GM18511 (cell line): Measurements from ENCODE around the gene WNT8B.

Experiments
- ATAC-seq: cut with Tn5 transposase; IDR thresholded peaks from one replicate; pipeline ENCODE4 v1.9.1; 2021; ENCODE audit warnings: mild to moderate bottlenecking, moderate library complexity; ENCODE audit not compliant: unreplicated experiment

Gene WNT8B

GRCh38 chr10:100482834-100483185 is 20.0 kb downstream of the WNT8B start:
- no peak for ATAC-seq

GRCh38 chr10:100483876-100484666 is 21.3 kb downstream of the WNT8B start:
- no peak for ATAC-seq

DNA sequence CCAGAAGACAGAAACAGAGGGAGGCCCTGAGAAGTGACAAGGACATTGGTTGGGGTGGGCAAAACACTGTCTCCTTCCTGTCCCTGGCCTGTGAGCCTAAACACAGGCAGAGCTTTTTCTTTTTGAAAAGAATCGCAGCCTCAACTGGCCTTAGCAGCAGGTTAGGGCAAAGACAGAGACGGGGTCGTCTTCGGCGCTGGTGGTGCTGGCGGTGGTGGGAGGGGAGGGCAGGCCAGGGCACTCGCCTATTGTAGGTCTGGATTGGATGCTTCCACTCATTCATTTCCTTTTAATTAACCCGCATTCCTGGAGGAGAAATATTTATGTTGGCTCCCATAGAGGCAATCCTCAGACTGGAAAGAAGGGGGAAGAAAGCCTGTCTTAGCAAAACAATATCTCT is 22.6 kb downstream of the WNT8B start:
- no peak for ATAC-seq

DNA sequence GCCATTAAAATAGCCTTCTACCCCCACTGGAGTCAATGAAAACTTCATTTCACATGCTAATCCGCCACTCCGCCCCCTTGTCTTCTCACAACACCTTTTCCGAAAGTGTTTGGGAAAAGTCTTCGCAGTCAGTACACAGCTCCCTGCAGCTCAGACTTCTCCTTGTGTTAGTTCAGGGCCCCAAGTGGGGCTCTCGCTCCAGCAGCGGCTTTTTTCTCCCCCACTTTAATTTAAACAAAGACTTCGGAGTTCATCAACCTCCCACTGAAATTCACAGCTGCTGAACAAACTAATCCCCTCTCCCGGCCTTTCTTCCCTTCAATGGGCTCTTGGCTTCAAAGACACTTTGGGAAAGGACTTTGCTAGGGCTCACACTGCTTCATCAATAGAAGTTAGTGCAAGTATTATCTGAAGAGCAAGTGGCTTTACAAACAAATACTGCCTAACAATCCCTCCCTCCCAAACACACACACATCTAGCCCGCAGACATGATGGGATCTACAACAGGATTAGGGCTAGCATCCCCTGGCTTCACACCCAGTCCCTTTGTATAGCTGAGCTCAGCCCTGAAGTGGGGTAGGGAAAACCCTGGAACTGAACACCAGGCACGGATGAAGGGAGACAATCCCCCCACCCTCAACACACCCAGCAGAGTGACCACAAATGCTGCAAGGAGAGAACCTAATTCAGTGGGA is 23.1 kb downstream of the WNT8B start:
- ATAC-seq, result no peak

GRCh38 chr10:100487529-100487928 is 24.7 kb downstream of the WNT8B start:
- no peak for ATAC-seq

DNA sequence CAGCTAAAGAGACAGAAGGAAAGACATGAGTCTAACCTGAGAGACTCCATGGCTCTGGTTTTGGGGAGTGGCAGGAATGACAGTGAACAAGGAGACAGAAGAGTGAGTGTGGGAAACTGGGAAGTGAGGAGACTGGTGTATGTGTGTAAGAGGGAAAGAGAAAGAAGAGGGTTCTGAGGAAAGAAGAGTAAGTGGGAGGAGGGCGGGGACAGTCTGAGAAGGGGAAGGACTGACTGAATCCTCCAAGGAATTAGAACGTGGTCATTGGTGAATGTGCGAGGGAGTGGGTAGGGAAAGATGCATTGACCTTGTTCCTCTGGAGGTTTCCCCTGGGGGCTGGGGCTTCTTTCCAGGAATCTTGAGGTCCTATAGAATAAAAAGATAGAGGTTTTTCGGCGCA is 26.6 kb downstream of the WNT8B start:
- no peak for ATAC-seq

DNA sequence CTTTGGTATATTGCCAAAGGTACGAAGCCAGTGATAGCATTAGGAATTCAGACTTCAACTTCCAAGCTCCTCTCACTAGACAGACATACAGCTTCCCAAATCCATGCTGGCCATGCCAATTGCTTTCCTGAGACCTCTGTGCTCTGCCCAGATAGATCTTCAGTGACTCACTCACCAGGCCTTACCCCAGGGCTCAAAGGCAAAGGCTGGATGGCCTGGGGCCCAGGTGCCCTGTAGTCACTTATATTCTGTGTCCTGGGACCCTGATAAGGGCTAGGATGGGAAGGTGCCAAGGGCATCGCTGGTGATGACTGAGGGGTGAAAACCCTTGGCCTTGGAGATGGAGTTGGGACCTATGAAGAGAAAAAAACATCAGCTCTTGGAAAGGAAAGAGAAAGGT is 27.7 kb downstream of the WNT8B start:
- ATAC-seq, result no peak

- ATAC-seq, result no peak
Measured at GRCh38 chr10:100496567-100496966, 33.8 kb downstream of the WNT8B start.

DNA sequence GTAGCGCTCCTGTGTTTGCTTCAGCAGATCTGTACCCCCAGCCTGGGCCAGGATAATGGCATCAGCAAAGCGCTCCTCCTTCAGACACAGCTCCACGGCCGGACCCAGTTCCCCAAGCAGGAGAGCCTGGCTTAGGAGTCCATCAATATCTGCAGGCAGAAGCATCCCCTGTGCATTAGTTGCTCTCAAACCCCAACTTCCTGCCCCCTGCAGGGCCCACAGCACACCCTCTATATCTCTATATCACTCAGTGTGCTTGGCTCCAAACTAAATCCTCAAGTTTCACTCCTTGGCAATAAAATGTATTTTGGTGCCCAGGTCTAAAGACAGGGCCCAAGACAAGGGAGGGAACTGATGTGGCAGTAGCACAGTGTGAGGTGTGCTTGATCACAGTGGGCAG is 35.2 kb downstream of the WNT8B start:
- ATAC-seq, result no peak

GRCh38 chr10:100501423-100501822 is 38.6 kb downstream of the WNT8B start:
- no peak for ATAC-seq

GRCh38 chr10:100502926-100503494 is 40.2 kb downstream of the WNT8B start:
- ATAC-seq, result no peak

DNA sequence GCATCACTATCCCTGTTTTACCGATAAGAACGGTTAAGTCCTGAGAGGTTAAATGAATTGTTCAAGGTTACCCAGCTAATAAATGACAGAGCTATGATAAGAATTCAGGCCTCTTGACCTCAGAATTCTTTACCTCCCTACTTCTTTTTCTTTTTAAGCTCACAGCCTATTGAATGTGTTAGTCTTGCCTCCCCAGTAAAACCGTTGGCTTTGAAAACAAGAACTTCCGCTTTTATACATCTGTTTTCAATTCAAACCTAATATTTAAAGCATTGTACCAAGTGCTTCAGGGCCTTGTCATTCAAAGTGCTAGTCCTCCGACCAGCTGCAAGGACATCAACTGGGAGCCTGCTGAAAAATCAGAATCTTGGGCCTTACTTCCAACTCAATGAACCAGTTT is 41.3 kb downstream of the WNT8B start:
- no peak for ATAC-seq

GRCh38 chr10:100505164-100505563 is 42.4 kb downstream of the WNT8B start:
- ATAC-seq, result no peak

GRCh38 chr10:100506596-100507356 is 44.0 kb downstream of the WNT8B start:
- no peak for ATAC-seq

DNA sequence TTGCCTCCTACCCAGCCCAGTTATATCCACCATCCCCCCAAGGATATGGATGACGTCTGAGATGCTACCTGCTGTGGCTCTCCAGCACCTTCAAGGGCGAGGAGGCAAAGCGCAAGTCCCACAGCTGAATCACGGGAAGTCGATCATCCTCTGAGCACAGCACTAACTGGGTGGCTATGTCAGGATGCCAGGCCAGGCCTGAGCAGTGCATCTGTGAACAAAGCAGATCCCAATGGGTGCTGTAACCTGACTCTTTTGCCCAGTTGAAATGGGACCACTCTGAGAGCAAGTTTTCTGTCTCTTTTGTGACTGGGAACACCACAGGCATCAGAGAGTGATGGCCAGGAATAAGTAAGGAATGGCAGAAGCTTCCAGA is 44.5 kb downstream of the WNT8B start:
- ATAC-seq, result no peak

- ATAC-seq, result no peak
Measured at GRCh38 chr10:100508266-100508665, 45.5 kb downstream of the WNT8B start.

GRCh38 chr10:100508691-100509150 is 45.9 kb downstream of the WNT8B start:
- peak; percentile 69 for ATAC-seq

DNA sequence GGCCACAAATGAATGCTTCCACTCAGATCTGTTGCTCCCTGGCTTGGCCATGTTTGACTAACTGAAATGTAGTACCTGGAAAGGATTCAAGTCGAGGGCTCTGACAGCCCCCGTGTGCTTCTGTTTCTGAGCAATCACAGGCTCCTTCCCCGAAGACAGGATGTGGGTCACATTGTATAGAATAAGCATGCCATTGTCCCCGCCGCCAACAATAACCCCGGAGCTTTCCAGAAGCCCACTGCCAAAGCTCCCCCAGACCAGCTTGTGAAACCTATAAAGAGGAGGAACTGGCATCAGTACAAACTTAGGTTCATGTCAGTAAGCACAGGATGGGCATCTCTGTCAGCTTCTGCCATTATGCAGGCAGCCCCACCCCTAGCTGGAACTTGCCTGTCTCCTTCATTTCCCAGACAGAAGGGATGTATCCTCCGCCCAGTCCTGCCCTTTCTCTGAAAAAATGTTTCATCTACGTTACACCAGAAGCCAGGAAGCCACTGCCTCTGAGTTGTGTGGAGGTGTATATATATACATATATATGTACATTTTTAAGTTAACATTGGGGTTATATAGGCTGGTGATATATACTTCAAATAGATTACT is 46.5 kb downstream of the WNT8B start:
- no peak for ATAC-seq

GRCh38 chr10:100510533-100511308 is 47.9 kb downstream of the WNT8B start:
- ATAC-seq, result peak; percentile 64

- ATAC-seq, result no peak
Measured at GRCh38 chr10:100515612-100516011, 52.8 kb downstream of the WNT8B start.
